Activated T-cell treated with anti-CD3 and anti-CD28 coated beads for 48 hours (primary cell): ENCODE data around the gene GTF3C4.

Source experiments
- DNase-seq: peaks from one replicate; pipeline ENCODE4 v3.0.0-alpha.2; 2020; ENCODE audit warnings: low read depth

Gene GTF3C4

GRCh38 chr9:132670457-132671391 is at the start of gene GTF3C4:
Gene GTF3C4 (plus strand): TSS chr9:132670464. CDS start chr9:132670599, 135 bp downstream.
- peak; percentile 83 for DNase-seq

DNA sequence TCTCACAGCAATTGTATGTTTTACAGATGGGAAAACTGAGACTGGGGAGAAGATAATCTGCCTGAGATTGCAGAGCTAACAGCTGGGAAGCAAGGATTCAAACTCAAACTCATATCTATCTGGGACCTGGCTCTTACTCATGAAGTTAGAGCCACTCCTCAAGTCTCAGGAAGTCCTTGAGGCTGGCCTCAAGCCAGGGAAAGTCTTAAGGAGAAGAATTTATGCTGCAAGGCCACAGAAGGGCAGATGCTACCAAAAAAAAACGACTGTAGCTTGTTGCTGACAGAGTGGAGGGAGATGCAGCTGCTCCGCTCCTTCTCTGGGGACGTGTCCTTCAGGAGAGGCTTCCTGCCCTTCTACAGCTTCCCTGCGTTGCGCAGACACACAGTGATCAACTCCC is 48.1 kb upstream of the GTF3C4 start:
- DNase-seq, result no peak

GRCh38 chr9:132626285-132626684 is 44.0 kb upstream of the GTF3C4 start:
- DNase-seq, result no peak

GRCh38 chr9:132627106-132627505 is 43.2 kb upstream of the GTF3C4 start:
- DNase-seq, result no peak

GRCh38 chr9:132627594-132627993 is 42.7 kb upstream of the GTF3C4 start:
- no peak for DNase-seq

DNA sequence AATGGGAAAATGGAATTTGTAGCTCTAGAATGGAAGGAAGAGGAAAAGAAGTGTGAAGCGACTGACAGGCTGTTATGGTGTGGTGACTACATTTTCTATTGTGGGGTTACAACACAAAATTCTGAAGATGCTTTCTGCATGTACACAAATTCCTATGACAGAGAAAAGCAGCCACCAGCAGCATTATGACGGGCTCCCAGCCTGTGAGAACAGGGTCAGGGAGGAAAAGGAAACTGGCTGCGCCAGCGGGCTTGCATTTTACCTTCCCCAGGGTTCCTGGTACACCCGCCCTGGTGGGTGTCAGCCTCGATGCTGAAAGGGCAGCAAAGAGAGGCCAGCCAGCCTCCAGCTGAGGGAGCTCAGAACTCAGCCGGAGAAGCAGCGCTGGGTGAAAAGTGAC is 41.5 kb upstream of the GTF3C4 start:
- no peak for DNase-seq

- DNase-seq, result no peak
Observed at GRCh38 chr9:132630116-132630515, 40.1 kb upstream of the GTF3C4 start.

DNA sequence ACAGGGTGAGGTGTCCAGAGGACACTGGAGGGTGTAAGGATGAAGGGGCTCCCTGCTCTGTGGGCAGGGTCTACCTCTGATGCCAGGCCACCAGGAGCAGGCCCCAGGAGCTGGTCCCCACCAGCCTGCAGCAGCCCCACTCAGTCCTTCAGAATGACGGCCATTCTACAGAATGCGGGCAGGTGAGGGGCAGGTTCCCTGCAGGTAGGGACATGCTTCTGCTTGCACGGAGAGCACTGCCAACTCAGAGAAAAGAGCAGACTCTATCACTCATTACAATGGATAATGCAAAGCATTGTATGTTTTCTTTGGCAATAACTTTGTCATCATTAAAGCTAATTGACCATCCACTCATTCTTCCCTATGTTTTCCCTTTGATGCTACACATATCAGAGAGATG is 39.5 kb upstream of the GTF3C4 start:
- no peak for DNase-seq

DNA sequence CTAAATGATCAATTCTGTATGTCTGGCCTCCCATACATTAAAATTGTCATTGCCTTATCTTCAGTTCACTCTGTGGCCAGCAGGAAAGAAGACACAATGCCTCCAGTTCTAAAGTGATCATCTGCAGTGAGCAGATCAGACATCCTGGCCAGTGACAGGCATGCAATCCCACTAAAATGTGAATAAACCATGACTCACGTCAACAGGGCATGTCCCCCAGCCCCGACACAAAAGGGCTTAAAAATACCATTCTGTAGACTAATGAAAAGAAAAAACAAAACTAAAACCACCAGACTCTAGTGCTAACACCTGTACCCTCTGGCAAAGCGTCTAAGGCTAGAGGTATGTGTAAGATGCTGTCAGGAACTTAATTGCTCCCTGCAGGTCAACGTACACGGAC is 39.0 kb upstream of the GTF3C4 start:
- DNase-seq, result no peak

GRCh38 chr9:132631685-132632084 is 38.6 kb upstream of the GTF3C4 start:
- DNase-seq, result no peak

DNA sequence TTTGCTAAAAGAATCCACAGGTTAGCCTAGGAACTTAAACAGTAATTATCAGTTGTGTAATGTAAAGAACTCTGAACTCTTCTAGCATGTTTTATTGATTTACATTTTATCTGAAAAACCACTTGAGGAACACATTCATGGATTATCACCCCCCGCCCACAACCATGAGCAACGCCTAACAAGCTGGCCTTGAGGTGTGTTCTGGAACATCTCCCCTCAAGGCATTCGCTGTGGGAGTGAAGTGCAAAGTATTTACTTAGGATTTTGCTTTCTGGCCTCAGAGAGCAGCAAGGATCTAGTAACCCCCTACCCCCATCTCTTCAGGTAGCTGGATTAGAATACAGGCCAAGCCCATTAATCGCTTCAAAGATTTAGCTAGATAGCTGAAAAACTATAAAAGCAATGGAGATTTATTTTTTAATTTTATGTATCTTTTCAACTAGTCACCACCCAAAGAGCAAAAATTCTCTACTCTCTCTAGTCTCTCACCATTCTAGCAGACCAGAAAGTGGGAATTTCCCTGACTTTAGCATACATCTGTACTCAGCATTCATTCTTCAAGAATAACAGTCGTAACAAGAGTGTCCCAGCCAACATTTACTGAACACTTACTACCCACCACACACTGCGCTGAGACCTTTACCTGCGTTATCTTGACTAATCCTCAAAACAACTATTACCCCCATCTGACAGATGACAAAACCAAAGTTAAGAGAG is 37.7 kb upstream of the GTF3C4 start:
- DNase-seq, result no peak

DNA sequence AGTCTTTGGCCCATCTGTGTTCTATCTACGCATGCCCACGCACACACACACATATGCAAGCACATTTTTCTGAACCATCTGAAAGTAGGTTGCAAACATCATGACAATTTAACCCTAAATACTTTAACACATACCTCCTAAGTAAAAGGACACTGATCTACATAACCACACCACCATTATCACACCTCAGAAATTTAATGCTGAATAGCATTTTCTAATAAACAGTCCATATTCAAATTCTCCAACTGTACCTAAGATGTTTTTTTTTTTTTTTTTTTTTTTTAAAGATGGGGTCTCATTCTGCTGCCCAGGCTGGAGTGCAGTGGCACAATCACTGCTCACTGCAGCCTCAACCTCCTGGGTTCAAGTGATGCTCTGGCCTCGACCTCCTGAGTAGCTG is 35.9 kb upstream of the GTF3C4 start:
- DNase-seq, result no peak

DNA sequence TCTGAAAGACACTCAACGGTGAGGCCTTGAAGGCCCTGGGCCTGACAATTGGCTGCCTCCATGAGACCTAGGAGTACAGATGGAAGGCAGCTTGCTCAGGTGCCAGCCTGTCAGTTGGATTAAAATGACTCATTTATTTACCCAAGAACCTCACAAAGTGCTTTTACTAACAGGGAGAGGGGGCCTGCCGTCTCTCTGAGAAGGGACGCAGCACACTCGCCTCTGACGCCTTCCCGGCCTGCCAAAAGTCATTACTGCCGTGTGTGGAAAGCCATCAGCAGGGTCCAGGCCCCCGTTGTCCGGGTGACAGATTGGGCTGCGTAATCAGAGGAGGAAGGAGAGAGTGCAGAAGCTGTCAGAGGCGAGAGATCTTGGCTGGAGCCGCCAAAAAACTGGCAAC is 32.9 kb upstream of the GTF3C4 start:
- DNase-seq, result no peak

GRCh38 chr9:132637801-132638200 is 32.5 kb upstream of the GTF3C4 start:
- no peak for DNase-seq

GRCh38 chr9:132638240-132638639 is 32.0 kb upstream of the GTF3C4 start:
- no peak for DNase-seq

- no peak for DNase-seq
Observed at GRCh38 chr9:132639322-132639721, 30.9 kb upstream of the GTF3C4 start.

DNA sequence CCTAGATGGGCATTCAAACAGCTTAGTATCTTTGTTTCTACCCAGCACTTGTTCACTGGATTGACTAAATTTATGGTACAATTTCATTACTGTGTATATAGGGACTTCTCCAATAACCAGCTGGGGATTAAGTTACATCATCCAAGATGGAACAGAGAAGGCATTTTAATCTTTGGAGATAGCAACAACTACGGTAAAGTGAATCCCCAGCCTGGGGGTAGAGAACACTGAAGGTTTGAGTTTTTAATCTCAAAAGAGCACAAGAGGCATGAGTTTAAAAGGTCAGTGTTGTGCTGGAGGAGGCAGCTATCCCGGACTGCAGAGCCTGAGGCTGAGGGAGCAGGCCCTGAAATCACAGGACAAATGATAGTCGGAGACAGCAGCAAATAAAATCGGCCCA is 29.0 kb upstream of the GTF3C4 start:
- DNase-seq, result no peak

DNA sequence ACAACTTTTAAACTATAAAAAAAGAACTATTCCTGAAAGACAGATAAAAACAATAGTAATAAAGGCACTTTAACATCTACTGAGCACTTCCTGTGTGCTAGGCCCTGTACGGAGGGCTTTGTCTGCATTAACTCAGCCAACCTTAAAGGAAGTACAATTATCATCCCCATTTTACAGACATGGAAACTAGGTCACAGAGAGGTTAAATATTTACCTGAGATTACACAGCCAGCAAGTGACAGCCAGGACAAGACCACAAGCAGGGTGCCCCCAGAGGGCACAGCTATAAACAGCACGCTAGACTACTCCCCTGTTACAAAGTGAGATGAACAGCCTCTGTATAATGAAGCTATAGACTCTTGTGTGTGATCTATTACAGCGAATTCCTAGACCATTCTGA is 26.0 kb upstream of the GTF3C4 start:
- DNase-seq, result no peak

GRCh38 chr9:132645306-132645705 is 25.0 kb upstream of the GTF3C4 start:
- no peak for DNase-seq

DNA sequence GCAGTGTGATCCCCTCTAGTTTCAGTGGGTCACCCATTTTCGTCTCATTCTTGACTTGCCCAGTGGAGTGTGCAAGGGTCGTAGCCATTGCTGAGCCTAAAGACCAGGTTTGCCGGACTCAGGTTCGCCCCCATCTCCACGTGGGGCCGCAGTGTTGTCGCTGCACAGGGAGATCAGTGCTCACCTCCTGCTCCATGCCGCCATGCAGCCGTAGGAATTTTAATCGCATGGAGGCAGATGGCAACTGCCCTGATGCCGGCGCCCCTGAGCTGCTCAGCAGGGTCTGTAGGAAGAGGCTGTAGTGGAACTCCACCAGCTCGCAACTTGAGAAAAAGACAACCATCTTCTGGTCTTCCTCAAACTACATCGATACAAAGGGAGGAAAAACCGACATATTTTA is 24.6 kb upstream of the GTF3C4 start:
- DNase-seq, result no peak

- no peak for DNase-seq
Observed at GRCh38 chr9:132646726-132647125, 23.5 kb upstream of the GTF3C4 start.

- DNase-seq, result no peak
Observed at GRCh38 chr9:132647355-132647754, 22.9 kb upstream of the GTF3C4 start.

DNA sequence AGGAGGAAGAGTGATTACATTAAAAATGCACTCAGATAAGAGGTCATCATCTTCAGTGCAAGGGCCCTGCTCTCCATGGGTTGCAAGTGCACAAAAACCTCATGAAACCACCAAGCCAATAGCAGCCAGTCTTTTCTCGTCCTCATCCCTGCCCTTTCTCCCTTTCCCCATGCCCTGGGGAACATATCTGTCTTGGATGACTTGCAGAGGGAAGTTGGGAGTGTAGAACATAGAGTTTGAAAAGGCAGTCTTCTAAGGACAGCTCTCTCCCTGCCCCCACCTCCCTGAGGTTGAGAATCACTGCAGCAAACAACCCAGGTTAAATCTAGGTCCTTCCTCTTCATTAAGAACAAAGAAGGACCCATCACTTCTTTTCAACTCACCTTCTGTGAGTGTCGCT is 22.5 kb upstream of the GTF3C4 start:
- DNase-seq, result no peak
